HFFc6 (cell line): ENCODE measurements around the gene DCAF7. TPM values are rescaled to one million over a fixed set of nuclear protein-coding genes. Genes with fewer than 3 reads are reported as not detected.

ENCODE experiments used
- DNase-seq: peaks from one replicate; pipeline ENCODE4 v3.0.0-alpha.2; 2018
- H3K27ac Mint-ChIP-seq: 2 replicates; pipeline ENCODE4 v1.8.0; 2020; ENCODE audit warnings: mild to moderate bottlenecking, mixed read lengths
- H3K27me3 Mint-ChIP-seq: 2 replicates; pipeline ENCODE4 v1.8.0; 2021; ENCODE audit warnings: mild to moderate bottlenecking, moderate library complexity, mixed read lengths; ENCODE audit not compliant: insufficient read depth
- H3K36me3 Mint-ChIP-seq: 2 replicates; pipeline ENCODE4 v1.8.0; 2021; ENCODE audit warnings: low read depth, mixed read lengths
- H3K4me1 Mint-ChIP-seq: 2 replicates; pipeline ENCODE4 v1.8.0; 2020; ENCODE audit warnings: low read depth, mixed read lengths
- H3K4me3 Mint-ChIP-seq: 2 replicates; pipeline ENCODE4 v1.8.0; 2020; ENCODE audit warnings: mild to moderate bottlenecking, moderate library complexity, mixed read lengths
- H3K9me3 Mint-ChIP-seq: 2 replicates; pipeline ENCODE4 v1.8.0; 2020; ENCODE audit warnings: mild to moderate bottlenecking, mixed read lengths
- total RNA-seq, 6 experiments: library from RNA; stranded (reverse); fragmentation: NEBNext Ultra II Directional; extraction: Animal tissue kit (Norgen Biotek cat#: 25700); gene quantifications; 2 replicates in 1 of 6; 3 replicates in 5 of 6; pipeline ENCODE4 v1.2.3, GENCODE V29; 2021
- TF ChIP-seq, protein P1 (sequence below): fragments of 200-600 bp; sonication (generic); IDR thresholded peaks from 2 replicates; pipeline ENCODE4 v1.5.0; 2021; ENCODE audit warnings: antibody characterized with exemption, mild to moderate bottlenecking

DCAF7 gene
- total RNA-seq, 6 experiments from 2014 or later = 58.6 to 67.0 (median 63.3) TPM

- H3K4me1 Mint-ChIP-seq = no peaks in the 10 kb centered on the region
- no peak overlapping the region for H3K27ac Mint-ChIP-seq
- H3K9me3 Mint-ChIP-seq = no peaks in the 10 kb centered on the region
- H3K36me3 Mint-ChIP-seq = peaks cover 48% of the 10 kb centered on the region
- no peak overlapping the region for H3K4me3 Mint-ChIP-seq
- peaks cover 3% of the 10 kb centered on the region for H3K27me3 Mint-ChIP-seq
- no peak for DNase-seq
- TF ChIP-seq, protein P1, sequence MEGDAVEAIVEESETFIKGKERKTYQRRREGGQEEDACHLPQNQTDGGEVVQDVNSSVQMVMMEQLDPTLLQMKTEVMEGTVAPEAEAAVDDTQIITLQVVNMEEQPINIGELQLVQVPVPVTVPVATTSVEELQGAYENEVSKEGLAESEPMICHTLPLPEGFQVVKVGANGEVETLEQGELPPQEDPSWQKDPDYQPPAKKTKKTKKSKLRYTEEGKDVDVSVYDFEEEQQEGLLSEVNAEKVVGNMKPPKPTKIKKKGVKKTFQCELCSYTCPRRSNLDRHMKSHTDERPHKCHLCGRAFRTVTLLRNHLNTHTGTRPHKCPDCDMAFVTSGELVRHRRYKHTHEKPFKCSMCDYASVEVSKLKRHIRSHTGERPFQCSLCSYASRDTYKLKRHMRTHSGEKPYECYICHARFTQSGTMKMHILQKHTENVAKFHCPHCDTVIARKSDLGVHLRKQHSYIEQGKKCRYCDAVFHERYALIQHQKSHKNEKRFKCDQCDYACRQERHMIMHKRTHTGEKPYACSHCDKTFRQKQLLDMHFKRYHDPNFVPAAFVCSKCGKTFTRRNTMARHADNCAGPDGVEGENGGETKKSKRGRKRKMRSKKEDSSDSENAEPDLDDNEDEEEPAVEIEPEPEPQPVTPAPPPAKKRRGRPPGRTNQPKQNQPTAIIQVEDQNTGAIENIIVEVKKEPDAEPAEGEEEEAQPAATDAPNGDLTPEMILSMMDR = no peak
Observed at GRCh38 chr17:63588797-63589196, 38.5 kb downstream of the DCAF7 start.

- Mint-ChIP-seq H3K4me3 (no peak overlapping the region), H3K4me1 (no peaks in the 10 kb centered on the region), H3K9me3 (no peaks in the 10 kb centered on the region), H3K36me3 (peaks cover 51% of the 10 kb centered on the region), H3K27ac (no peak overlapping the region), H3K27me3 (peaks cover 3% of the 10 kb centered on the region)
- no peak for DNase-seq
- TF ChIP-seq, protein P1 = no peak
Observed at GRCh38 chr17:63589646-63590045, 39.4 kb downstream of the DCAF7 start.

GRCh38 chr17:63592797-63593196 lies 42.5 kb downstream of the DCAF7 start:
- no peak overlapping the region for H3K4me3 Mint-ChIP-seq
- H3K4me1 Mint-ChIP-seq = no peaks in the 10 kb centered on the region
- peaks cover 7% of the 10 kb centered on the region for H3K27me3 Mint-ChIP-seq
- no peaks in the 10 kb centered on the region for H3K9me3 Mint-ChIP-seq
- peaks cover 38% of the 10 kb centered on the region for H3K36me3 Mint-ChIP-seq
- no peak overlapping the region; the same call in 1 of the 2 replicates for H3K27ac Mint-ChIP-seq
- TF ChIP-seq, protein P1 = no peak
- no peak for DNase-seq

- Mint-ChIP-seq H3K9me3 (no peaks in the 10 kb centered on the region), H3K4me1 (peaks cover 4% of the 10 kb centered on the region), H3K27ac (no peak overlapping the region; the same call in 1 of the 2 replicates)
Observed at GRCh38 chr17:63595132-63595531, 44.9 kb downstream of the DCAF7 start.

GRCh38 chr17:63596856-63597586 lies 46.7 kb downstream of the DCAF7 start:
- Mint-ChIP-seq H3K4me3 (no peak overlapping the region), H3K4me1 (peaks cover 16% of the 10 kb centered on the region), H3K9me3 (no peaks in the 10 kb centered on the region), H3K27me3 (peaks cover 5% of the 10 kb centered on the region; the same call in 1 of the 2 replicates), H3K27ac (no peak overlapping the region), H3K36me3 (0 out of 2 replicates have a peak, but pooled peaks cover 3% of the 10 kb centered on the region)
- no peak for DNase-seq
- TF ChIP-seq, protein P1 = no peak

More at GRCh38 chr17:63595132-63595531, 44.9 kb downstream of the DCAF7 start:
- DNase-seq = no peak
- Mint-ChIP-seq H3K4me3 (no peak overlapping the region), H3K27me3 (peaks cover 7% of the 10 kb centered on the region), H3K36me3 (peaks cover 19% of the 10 kb centered on the region; the same call in 1 of the 2 replicates)
- TF ChIP-seq, protein P1 = no peak
